SK-N-SH (cell line): Measurements from ENCODE around the gene CCDC197.

Experiments
- CHD2 ChIP-seq: fragments of 150-350 bp; IDR thresholded peaks from 2 replicates; pipeline ENCODE4 v1.6.1; 2018; ENCODE audit warnings: low read length; ENCODE audit not compliant: partially characterized antibody
- POLR2AphosphoS5 ChIP-seq: IDR thresholded peaks from 2 replicates; pipeline ENCODE4 v1.6.1; 2012; ENCODE audit warnings: low read depth, low read length
- RXRA ChIP-seq: IDR thresholded peaks from 2 replicates; pipeline ENCODE4 v1.4.0; 2012; ENCODE audit warnings: low read depth, mild to moderate bottlenecking, borderline replicate concordance
- TCF12 ChIP-seq: IDR thresholded peaks from 2 replicates; pipeline ENCODE4 v1.4.0; 2012
- YY1 ChIP-seq: IDR thresholded peaks from 2 replicates; pipeline ENCODE4 v1.4.0; 2012; ENCODE audit warnings: low read depth, mild to moderate bottlenecking
- TF ChIP-seq, protein P1 (sequence below): IDR thresholded peaks from 2 replicates; pipeline ENCODE4 v1.6.1; 2012; ENCODE audit warnings: mild to moderate bottlenecking, low read depth, low read length, moderate library complexity
- TF ChIP-seq, protein P2 (sequence below): IDR thresholded peaks from 2 replicates; pipeline ENCODE4 v1.4.0; 2012; ENCODE audit warnings: low read depth
- TF ChIP-seq, protein P3 (sequence below): fragments of 200-600 bp; sonication (generic); IDR thresholded peaks from 2 replicates; pipeline ENCODE4 v1.6.1; 2017; ENCODE audit warnings: antibody characterized with exemption, mild to moderate bottlenecking, moderate library complexity
- TF ChIP-seq, protein P4 (sequence below): fragments of 150-350 bp; IDR thresholded peaks from 2 replicates; pipeline ENCODE4 v1.6.1; 2017; ENCODE audit warnings: antibody characterized with exemption, low read length, low read depth, borderline replicate concordance

DNA sequence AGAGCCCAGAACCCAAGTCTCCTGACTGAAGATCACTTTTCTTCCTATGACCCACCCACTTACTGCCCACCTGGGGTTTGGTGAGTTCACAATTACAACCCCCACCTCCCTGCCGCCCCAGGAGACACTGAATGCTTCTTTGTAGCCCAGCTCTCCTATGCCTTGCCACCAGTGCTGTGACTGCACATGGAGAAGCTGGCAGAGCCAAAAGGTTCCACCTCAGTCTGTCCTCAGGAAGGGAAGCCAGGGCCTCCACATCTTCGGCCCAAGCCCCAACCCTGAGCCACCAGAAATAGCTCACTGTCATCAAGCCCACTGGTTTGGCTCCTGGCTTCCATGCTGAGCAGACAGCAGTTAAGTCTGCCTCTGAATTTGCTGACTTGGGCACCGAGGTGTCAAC lies 54.7 kb downstream of the CCDC197 start:
- TF ChIP-seq, protein P1, sequence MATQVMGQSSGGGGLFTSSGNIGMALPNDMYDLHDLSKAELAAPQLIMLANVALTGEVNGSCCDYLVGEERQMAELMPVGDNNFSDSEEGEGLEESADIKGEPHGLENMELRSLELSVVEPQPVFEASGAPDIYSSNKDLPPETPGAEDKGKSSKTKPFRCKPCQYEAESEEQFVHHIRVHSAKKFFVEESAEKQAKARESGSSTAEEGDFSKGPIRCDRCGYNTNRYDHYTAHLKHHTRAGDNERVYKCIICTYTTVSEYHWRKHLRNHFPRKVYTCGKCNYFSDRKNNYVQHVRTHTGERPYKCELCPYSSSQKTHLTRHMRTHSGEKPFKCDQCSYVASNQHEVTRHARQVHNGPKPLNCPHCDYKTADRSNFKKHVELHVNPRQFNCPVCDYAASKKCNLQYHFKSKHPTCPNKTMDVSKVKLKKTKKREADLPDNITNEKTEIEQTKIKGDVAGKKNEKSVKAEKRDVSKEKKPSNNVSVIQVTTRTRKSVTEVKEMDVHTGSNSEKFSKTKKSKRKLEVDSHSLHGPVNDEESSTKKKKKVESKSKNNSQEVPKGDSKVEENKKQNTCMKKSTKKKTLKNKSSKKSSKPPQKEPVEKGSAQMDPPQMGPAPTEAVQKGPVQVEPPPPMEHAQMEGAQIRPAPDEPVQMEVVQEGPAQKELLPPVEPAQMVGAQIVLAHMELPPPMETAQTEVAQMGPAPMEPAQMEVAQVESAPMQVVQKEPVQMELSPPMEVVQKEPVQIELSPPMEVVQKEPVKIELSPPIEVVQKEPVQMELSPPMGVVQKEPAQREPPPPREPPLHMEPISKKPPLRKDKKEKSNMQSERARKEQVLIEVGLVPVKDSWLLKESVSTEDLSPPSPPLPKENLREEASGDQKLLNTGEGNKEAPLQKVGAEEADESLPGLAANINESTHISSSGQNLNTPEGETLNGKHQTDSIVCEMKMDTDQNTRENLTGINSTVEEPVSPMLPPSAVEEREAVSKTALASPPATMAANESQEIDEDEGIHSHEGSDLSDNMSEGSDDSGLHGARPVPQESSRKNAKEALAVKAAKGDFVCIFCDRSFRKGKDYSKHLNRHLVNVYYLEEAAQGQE: no peak
- TF ChIP-seq CHD2 (no peak), POLR2AphosphoS5 (no peak), RXRA (no peak), TCF12 (no peak), YY1 (no peak)
- TF ChIP-seq, protein P2, sequence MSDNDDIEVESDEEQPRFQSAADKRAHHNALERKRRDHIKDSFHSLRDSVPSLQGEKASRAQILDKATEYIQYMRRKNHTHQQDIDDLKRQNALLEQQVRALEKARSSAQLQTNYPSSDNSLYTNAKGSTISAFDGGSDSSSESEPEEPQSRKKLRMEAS: no peak
- TF ChIP-seq, protein P3, sequence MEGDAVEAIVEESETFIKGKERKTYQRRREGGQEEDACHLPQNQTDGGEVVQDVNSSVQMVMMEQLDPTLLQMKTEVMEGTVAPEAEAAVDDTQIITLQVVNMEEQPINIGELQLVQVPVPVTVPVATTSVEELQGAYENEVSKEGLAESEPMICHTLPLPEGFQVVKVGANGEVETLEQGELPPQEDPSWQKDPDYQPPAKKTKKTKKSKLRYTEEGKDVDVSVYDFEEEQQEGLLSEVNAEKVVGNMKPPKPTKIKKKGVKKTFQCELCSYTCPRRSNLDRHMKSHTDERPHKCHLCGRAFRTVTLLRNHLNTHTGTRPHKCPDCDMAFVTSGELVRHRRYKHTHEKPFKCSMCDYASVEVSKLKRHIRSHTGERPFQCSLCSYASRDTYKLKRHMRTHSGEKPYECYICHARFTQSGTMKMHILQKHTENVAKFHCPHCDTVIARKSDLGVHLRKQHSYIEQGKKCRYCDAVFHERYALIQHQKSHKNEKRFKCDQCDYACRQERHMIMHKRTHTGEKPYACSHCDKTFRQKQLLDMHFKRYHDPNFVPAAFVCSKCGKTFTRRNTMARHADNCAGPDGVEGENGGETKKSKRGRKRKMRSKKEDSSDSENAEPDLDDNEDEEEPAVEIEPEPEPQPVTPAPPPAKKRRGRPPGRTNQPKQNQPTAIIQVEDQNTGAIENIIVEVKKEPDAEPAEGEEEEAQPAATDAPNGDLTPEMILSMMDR: no peak
- TF ChIP-seq, protein P4, sequence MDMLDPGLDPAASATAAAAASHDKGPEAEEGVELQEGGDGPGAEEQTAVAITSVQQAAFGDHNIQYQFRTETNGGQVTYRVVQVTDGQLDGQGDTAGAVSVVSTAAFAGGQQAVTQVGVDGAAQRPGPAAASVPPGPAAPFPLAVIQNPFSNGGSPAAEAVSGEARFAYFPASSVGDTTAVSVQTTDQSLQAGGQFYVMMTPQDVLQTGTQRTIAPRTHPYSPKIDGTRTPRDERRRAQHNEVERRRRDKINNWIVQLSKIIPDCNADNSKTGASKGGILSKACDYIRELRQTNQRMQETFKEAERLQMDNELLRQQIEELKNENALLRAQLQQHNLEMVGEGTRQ: no peak
